ENCODE measurements around the gene MAEA.

MAEA gene

GRCh38 chr4:1353186-1354055 lies 63.7 kb downstream of the MAEA start:
- no peak for TF ChIP-seq CTCF (IDR thresholded peaks at IDR 0.05; ENCODE audit: extremely low read depth, insufficient read depth, missing control alignments)
- in situ Hi-C loops (cut with MboI; ENCODE audit: low pct_unique_long_range_greater_than_20kb, low sequenced_read_pairs, unreplicated experiment): loop anchor here (10.0 kb wide), 1 partner anchor 219 kb away; no protein-coding TSS in a partner anchor

GRCh38 chr4:1354136-1354982 lies 64.7 kb downstream of the MAEA start:
- no peak for DNase-seq (ENCODE audit: low spot score)
- no peak for TF ChIP-seq CTCF (IDR thresholded peaks at IDR 0.05; ENCODE audit: extremely low read depth, insufficient read depth, missing control alignments)
- in situ Hi-C loops (cut with MboI; ENCODE audit: low pct_unique_long_range_greater_than_20kb, low sequenced_read_pairs, unreplicated experiment): loop anchor here (10.0 kb wide), 1 partner anchor 220 kb away; no protein-coding TSS in a partner anchor

More at GRCh38 chr4:1353186-1354055, 63.7 kb downstream of the MAEA start:
- no peak for DNase-seq (ENCODE audit: low spot score)

- no peak for TF ChIP-seq CTCF (IDR thresholded peaks at IDR 0.05; ENCODE audit: extremely low read depth, insufficient read depth, missing control alignments)
- DNase-seq (ENCODE audit: low spot score): no peak
- in situ Hi-C loops (cut with MboI; ENCODE audit: low pct_unique_long_range_greater_than_20kb, low sequenced_read_pairs, unreplicated experiment): loop anchor here (10.0 kb wide), 1 partner anchor 220 kb away; no protein-coding TSS in a partner anchor
These were observed 65.2 kb downstream of the MAEA start for GRCh38 chr4:1354983-1355275.

- no peak for DNase-seq (ENCODE audit: low spot score)
- no peak for TF ChIP-seq CTCF (IDR thresholded peaks at IDR 0.05; ENCODE audit: extremely low read depth, insufficient read depth, missing control alignments)
- in situ Hi-C loops (cut with MboI; ENCODE audit: low pct_unique_long_range_greater_than_20kb, low sequenced_read_pairs, unreplicated experiment): loop anchor here (10.0 kb wide), 1 partner anchor 221 kb away; no protein-coding TSS in a partner anchor
These were observed 65.7 kb downstream of the MAEA start for GRCh38 chr4:1355378-1355777.

GRCh38 chr4:1356181-1356998 lies 66.7 kb downstream of the MAEA start:
- TF ChIP-seq CTCF (IDR thresholded peaks at IDR 0.05; ENCODE audit: extremely low read depth, insufficient read depth, missing control alignments): peak; percentile 81
- peak; percentile 85 for DNase-seq (ENCODE audit: low spot score)

More at GRCh38 chr4:1356181-1356998, 66.7 kb downstream of the MAEA start:
- in situ Hi-C loops (cut with MboI; ENCODE audit: low pct_unique_long_range_greater_than_20kb, low sequenced_read_pairs, unreplicated experiment): loop anchor here (10.0 kb wide), 1 partner anchor 222 kb away; no protein-coding TSS in a partner anchor

Data from GM13977 (cell line).